HG03378 (cell line): ENCODE measurements around the gene RDH5.

ENCODE experiments used
- ATAC-seq: cut with Tn5 transposase; IDR thresholded peaks from one replicate; pipeline ENCODE4 v1.9.1; 2021; ENCODE audit warnings: mild to moderate bottlenecking, moderate library complexity; ENCODE audit not compliant: unreplicated experiment

RDH5 gene

GRCh38 chr12:55711786-55712553 is 8.2 kb upstream of the RDH5 start:
- no peak for ATAC-seq

DNA sequence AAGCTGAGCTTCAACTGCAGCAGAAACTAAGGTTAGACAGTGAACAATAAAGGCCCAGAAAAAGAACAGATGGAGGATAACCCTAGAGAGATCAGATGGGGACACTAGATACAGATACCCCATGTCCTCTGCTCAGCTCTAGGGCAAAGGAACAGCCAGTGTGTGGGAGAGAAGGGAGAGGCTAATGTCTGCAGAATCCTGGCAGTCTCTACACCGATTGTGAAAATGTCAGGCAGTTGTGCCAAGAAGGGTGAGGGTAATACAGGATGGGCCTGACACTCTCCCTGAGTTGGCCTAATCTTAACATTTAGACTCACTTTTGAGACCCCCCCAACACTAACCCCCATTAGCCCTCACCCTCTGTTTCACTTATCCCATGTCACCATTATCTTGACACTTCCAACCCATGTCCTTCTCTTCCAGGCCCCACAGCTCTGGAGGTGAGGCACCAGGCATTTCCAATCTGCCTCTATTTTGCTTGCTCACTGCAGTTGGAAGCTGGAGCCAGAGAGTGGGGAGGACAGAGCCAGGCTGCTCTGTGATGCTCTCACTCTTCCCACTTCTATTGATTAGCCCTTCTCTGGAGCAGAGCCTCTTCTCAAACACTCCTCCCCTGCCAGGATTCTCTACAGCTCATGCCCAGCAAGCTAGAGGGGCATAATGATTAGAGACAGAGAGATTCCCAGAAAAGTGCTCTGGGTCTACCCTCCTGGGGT is 7.3 kb upstream of the RDH5 start:
- no peak for ATAC-seq

DNA sequence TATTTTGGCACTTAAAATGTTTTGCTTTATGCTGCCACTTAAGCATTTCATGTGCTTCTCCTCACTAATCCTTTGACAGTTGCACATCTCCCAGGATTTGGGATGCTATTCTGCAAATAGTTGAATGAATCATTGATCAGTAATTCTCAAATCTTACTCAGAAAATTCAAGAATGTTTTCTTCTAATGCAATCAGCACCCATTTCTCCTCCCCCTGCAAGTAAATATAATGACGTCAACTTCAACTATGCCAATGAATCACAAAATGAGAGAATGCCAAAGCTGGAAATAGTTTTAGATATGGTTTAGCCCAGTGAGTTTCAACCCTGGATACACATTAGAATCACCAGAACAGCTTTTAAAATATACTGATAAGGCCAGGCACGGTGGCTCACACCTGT is 6.5 kb upstream of the RDH5 start:
- no peak for ATAC-seq

GRCh38 chr12:55715169-55715764 is 4.9 kb upstream of the RDH5 start:
- ATAC-seq = no peak

DNA sequence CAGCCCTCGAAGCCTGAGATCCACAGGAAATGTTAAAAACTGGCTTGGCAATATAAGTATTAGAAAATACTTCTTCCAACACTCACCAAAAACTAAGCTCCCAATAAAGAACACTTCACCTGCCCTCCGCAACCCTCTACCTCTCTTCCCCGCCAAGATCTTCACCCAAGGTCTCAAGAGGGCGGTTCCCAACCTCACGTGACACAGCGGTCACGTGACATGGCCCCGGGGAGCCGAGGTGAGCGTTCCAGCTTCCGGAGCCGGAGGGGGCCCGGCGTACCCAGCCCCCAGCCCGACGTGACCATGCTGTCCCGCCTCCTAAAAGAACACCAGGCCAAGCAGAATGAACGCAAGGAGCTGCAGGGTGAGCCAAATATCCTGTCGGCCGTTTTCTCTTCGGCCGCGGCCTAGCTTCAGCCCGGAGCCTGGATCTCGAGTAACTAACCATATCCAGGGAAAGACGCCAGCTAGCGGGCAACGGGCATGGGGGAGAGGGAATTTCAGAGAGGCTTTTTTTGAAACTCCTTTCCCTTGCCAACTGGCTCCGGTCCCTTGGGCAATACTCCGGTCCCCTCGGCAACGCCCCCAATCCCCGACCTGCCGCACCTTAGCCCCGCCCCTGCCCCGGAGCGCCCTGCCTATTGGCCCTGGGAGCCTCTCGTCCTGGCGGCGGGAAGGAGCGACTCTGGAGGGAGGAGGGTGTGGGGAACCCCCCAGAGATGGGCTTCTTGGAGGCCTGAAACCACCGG is 4.2 kb upstream of the RDH5 start, which contains the start of gene BLOC1S1:
Gene BLOC1S1 (plus strand): TSS at position 214 of the 749 bp plus-strand sequence. CDS start 6 bp downstream, at position 220.
- peak; percentile 59 for ATAC-seq

- ATAC-seq = no peak
These were observed 3.6 kb upstream of the RDH5 start for GRCh38 chr12:55716582-55716957.

DNA sequence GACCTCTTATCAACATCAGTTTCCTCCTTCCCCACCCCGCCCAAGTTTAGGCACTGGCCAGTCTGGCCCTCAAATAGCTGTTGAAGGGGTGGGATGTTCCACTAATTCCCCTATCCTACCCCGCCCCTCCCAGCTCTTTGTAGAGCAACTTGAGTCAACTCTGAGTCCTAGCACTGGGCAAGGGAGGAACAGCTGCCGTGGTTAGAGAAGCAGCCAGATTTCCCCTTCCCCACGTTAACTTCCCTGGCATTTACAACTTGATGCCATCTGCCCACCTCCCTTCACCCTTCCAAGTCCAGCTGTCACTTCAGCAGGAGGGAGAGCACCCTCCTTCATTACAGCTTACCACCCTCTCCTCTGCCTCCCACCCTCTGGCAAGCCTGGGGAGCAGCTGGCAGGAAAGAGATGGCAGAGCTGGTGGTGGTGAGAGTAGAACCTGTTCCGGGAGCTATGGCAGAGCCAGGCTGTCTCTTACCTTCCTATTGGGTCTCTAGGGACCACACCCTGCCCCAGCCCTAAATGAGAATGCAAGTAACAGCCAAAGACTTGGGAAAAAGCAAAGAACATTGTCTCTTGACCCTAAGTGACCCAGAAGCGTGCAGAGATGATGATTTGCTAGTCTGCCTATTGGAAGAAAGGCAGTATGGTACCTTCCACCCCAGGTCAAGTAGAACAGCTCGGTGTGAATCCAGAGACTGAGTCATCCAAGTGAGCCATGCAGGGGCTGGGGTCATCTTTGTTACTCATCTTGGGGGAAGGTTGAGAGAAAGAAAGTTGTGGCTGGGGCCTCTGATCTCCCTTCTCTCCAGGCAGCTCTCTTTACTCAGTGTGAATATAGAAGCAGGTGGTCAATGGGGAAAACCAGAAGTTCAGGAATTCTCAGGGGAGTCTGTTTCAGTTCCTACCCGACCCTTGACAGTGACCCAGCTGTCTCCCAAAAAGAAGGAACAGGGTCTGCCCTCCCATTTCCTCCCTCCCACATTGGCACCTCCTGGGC is 2.9 kb upstream of the RDH5 start:
- ATAC-seq = no peak

DNA sequence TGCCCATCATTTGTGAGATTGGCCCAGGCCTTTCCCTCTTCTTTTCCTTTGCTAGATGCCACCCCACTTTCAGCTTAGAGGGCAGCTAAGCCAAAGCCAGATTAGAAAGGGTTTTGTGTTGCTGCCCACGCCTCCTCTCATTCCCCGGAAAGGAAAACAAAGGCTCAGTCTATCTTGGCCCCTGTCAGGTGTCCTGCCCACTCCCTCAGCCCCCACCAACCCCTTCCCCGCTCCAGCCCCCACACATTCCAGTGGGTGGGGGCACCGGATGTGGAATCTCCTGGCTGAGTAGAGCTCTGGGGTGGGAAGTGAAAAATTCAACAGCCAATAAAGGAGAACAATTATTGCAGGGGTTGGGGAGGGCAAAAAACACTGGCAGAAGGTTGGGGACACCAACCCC is 2.2 kb upstream of the RDH5 start:
- ATAC-seq = no peak

GRCh38 chr12:55718624-55719275 is 1.4 kb upstream of the RDH5 start:
- ATAC-seq = no peak

DNA sequence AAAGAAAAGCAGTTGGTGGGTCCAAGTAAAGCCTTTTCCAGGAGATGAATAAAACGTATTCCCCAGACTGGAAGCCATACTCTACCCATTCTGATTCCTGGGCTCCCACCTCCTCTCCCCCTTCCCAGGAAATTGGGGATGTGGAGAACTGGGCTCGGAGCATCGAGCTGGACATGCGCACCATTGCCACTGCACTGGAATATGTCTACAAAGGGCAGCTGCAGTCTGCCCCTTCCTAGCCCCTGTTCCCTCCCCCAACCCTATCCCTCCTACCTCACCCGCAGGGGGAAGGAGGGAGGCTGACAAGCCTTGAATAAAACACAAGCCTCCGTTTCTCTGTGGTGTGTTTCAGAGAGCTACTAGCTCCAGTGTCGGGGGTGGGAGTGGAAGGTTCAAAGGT is 822 bp upstream of the RDH5 start:
- ATAC-seq = no peak

DNA sequence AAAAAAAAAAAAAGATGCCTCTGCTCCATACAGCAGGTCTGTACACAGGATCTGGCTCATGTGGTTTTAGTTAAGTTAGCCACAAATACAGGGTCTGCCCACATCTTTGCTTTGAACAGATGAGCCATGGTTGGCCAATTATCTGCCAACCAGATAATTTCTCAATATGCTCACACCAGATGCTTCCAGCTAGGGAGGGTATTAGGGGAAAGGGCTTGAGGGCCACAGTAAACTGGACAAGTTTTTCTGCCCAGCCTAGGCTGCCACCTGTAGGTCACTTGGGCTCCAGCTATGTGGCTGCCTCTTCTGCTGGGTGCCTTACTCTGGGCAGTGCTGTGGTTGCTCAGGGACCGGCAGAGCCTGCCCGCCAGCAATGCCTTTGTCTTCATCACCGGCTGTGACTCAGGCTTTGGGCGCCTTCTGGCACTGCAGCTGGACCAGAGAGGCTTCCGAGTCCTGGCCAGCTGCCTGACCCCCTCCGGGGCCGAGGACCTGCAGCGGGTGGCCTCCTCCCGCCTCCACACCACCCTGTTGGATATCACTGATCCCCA is 776 bp downstream of the RDH5 start:
- ATAC-seq = no peak

DNA sequence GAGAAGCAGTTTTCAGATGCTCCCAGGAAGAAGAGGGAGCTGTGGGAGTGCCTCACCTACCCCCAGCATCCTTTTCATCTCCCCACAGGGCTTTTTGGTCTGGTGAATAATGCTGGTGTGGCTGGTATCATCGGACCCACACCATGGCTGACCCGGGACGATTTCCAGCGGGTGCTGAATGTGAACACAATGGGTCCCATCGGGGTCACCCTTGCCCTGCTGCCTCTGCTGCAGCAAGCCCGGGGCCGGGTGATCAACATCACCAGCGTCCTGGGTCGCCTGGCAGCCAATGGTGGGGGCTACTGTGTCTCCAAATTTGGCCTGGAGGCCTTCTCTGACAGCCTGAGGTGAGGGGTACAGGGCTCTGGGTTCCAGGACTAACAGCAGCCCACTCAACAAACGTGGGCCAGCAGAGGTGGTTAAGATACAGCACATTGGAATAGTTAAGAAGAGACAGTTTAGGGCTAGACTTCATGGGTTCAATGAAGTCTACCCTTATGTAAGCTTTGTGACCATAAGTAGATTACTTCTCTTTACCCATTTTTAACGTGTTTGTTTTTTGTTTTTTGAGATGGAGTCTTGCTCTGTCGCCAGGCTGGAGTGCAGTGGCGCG is 1.5 kb downstream of the RDH5 start:
- ATAC-seq = no peak

DNA sequence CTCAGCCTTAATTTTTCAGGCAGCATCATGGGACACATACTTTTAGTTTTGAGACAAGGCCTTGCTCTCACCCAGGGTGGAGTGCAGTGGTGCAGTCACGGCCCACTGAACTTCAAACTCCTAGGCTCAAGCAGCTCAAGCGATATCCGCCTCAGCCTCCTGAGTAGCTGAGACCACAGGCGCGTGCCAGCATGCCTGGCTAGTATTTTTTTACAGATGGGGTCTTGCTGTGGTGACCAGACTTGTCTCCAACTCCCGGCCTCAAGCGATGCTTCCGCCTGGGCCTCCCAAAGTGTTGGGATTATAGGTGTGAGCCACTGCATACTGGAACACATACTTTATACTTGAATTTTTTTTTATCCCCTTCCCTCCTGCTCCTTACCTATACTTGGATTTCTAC is 2.8 kb downstream of the RDH5 start:
- ATAC-seq = no peak

DNA sequence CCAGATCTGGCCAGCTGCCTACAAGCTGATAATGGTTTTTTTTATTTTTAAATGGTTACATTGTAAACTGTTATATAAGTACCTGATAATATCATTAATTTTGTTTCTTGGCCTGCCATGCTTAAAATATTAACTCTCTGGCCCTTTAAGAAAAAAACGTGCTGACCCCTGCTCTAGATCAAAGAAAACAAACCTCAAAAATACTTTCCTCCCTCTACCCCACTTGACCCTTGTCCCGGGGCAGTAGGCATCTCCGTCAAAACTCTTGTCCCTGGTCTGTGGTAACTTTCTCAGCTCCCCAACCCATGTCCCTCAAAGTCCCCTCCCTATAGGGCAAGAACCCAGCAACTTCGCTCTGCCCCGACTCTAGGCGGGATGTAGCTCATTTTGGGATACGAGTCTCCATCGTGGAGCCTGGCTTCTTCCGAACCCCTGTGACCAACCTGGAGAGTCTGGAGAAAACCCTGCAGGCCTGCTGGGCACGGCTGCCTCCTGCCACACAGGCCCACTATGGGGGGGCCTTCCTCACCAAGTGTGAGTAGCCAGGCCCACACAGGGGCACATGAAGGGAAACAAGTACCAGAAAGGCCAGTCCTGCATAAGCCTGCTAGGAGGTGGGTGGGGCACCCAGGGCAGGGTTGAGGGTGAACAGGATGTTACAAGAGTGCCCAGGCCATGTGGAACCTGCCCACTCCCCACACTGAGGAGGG is 3.5 kb downstream of the RDH5 start:
- no peak for ATAC-seq

DNA sequence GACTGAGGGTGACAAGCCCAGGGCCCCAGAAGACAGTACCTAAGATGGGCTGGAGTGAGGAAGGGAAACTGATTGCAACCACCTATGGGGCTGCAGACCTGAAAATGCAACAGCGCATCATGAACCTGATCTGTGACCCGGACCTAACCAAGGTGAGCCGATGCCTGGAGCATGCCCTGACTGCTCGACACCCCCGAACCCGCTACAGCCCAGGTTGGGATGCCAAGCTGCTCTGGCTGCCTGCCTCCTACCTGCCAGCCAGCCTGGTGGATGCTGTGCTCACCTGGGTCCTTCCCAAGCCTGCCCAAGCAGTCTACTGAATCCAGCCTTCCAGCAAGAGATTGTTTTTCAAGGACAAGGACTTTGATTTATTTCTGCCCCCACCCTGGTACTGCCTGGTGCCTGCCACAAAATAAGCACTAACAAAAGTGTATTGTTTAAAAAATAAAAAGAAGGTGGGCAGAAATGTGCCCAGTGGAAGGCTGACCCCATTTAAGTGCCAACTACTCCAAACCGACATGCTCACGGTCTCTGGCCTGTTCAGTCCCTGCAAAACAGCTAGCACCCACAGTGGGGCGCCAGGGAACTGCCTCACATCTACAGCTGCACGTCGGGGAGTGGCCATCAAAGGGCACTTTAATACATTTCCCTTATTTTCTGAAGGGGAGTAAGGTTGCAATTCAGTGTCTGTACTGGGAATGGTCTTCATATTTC is 4.2 kb downstream of the RDH5 start:
- ATAC-seq = no peak

DNA sequence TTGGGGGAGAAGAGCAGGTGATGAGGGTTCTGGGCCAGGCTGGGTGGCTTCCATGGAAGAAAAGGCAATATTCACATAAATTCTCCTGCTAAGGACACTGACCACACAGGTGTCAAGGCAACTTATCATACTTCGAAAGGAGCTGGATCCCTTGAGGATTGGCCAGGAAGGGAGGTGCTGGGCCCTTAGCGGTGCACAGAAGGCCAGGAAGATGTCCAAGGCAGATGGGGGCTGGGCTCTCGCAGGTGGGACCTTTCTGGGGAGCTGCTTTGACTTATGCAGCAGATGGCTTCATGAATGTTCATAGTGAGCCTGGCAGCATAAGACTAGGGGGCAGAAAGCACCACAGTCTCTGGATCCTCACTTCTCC is 4.7 kb downstream of the RDH5 start:
- no peak for ATAC-seq

- ATAC-seq = no peak
These were observed 5.4 kb downstream of the RDH5 start for GRCh38 chr12:55725556-55725955.

DNA sequence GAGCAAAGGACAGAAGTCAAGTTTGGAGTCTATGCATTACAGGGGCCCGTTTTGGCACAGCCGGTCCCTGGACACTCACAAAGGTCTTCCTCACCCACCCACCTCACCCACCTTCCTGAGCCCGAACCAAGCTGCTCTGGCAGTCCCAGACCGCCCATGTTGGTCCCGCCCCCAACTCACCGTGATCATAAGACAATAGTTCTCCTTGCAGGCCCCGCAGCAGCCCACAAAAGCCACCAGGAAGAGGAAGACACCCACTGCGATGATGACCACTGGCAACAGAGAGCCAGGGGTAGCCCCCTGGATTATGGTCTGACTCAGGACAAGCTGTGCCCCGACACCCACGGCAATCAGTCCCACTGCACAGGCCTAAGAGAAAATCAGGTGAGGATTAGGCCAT is 6.8 kb downstream of the RDH5 start:
- ATAC-seq = no peak
